ENCODE data around the gene HDGFL1.

The HDGFL1 gene

GRCh38 chr6:22570185-22570551 is 802 bp downstream of the HDGFL1 start:
- TF ChIP-seq CTCF (IDR thresholded peaks at IDR 0.05; ENCODE audit: low read depth, low read length), result no peak
- DNase-seq (ENCODE audit: extremely low read depth, low read depth), result no peak

GRCh38 chr6:22575190-22575589 is 5.8 kb downstream of the HDGFL1 start:
- no peak for DNase-seq (ENCODE audit: extremely low read depth, low read depth)
- TF ChIP-seq CTCF (IDR thresholded peaks at IDR 0.05; ENCODE audit: low read depth, low read length), result no peak

- no peak for TF ChIP-seq CTCF (IDR thresholded peaks at IDR 0.05; ENCODE audit: low read depth, low read length)
These were observed 10.1 kb downstream of the HDGFL1 start for GRCh38 chr6:22579439-22579838.

GRCh38 chr6:22580337-22580736 is 11.0 kb downstream of the HDGFL1 start:
- no peak for DNase-seq (ENCODE audit: extremely low read depth, low read depth)
- TF ChIP-seq CTCF (IDR thresholded peaks at IDR 0.05; ENCODE audit: low read depth, low read length), result no peak

More at GRCh38 chr6:22579439-22579838, 10.1 kb downstream of the HDGFL1 start:
- DNase-seq (ENCODE audit: extremely low read depth, low read depth), result no peak

- TF ChIP-seq CTCF (IDR thresholded peaks at IDR 0.05; ENCODE audit: low read depth, low read length), result no peak
- DNase-seq (ENCODE audit: extremely low read depth, low read depth), result no peak
These were observed 13.2 kb downstream of the HDGFL1 start for GRCh38 chr6:22582417-22583205.

- no peak for DNase-seq (ENCODE audit: extremely low read depth, low read depth)
- no peak for TF ChIP-seq CTCF (IDR thresholded peaks at IDR 0.05; ENCODE audit: low read depth, low read length)
These were observed 13.9 kb downstream of the HDGFL1 start for GRCh38 chr6:22583230-22583629.

- DNase-seq (ENCODE audit: extremely low read depth, low read depth), result no peak
- no peak for TF ChIP-seq CTCF (IDR thresholded peaks at IDR 0.05; ENCODE audit: low read depth, low read length)
These were observed 14.6 kb downstream of the HDGFL1 start for GRCh38 chr6:22583927-22584326.
